Body of pancreas (tissue), 4 donors: ENCODE results near the gene TTC16.

Experiments used
- POLR2A ChIP-seq, 3 donors: fragments of 450-650 bp; IDR thresholded peaks; one replicate each; pipeline ENCODE4 v1.6.1; 2016; ENCODE audit warnings: antibody characterized with exemption in 3 of 3, mild to moderate bottlenecking in 2 of 3
- TF ChIP-seq, protein P1 (sequence below), 7 experiments: fragments of 450-650 bp in 4 of 7; fragments of 200-600 bp in 3 of 7; sonication (generic) in 3 of 7; IDR thresholded peaks; one replicate each; pipeline ENCODE4 v1.5.1; 2016 to 2019; ENCODE audit warnings: antibody characterized with exemption in 7 of 7

DNA sequence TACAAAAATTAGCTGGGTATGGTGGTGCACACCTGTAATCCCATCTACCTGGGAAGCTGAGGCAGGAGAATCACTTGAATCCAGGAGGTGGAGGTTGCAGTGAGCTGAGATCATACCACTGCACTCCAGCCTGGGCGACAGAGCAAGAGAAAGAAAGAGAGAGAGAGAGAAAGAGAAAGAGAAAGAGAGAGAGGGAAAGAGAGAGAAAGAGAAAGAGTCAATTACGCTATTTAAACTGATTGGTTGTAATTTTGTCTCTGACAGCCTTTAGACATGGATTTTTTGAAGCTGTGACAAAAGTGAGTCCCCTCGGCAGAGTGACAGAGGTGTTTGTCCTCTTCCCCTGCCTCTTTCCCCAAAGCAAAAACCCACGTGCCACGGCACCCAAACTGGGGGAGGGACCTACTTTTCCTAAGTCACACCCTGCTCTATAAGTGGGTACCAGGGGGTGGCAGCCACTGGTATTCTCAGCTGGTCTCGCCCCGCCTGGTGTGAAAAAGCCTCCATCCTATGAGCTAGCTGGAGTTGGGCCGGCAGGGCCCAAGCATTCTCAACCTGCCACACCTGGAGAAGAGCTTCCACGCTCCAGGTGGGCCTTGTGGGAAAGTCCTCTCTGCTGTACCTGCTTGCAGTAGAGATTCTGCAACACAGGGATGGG lies 12.5 kb upstream of the TTC16 start:
- TF ChIP-seq POLR2A (IDR thresholded peaks at IDR 0.05), result no peak
- TF ChIP-seq, protein P1, sequence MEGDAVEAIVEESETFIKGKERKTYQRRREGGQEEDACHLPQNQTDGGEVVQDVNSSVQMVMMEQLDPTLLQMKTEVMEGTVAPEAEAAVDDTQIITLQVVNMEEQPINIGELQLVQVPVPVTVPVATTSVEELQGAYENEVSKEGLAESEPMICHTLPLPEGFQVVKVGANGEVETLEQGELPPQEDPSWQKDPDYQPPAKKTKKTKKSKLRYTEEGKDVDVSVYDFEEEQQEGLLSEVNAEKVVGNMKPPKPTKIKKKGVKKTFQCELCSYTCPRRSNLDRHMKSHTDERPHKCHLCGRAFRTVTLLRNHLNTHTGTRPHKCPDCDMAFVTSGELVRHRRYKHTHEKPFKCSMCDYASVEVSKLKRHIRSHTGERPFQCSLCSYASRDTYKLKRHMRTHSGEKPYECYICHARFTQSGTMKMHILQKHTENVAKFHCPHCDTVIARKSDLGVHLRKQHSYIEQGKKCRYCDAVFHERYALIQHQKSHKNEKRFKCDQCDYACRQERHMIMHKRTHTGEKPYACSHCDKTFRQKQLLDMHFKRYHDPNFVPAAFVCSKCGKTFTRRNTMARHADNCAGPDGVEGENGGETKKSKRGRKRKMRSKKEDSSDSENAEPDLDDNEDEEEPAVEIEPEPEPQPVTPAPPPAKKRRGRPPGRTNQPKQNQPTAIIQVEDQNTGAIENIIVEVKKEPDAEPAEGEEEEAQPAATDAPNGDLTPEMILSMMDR (IDR thresholded peaks at IDR 0.05), result no peak
